Rectal smooth muscle tissue (tissue), 1 donor: ENCODE results near the gene PPP2R2D.

ENCODE experiments used
- H3K27ac ChIP-seq: one replicate; pipeline ENCODE4 v1.7.0; 2013; ENCODE audit warnings: low read depth, low read length, inconsistent platforms
- H3K27me3 ChIP-seq: one replicate; pipeline ENCODE4 v1.7.0; 2013; ENCODE audit warnings: low read length; ENCODE audit not compliant: control insufficient read depth, insufficient read depth
- H3K36me3 ChIP-seq: one replicate; pipeline ENCODE4 v1.7.0; 2013; ENCODE audit warnings: low read length; ENCODE audit not compliant: control insufficient read depth, insufficient read depth
- H3K4me1 ChIP-seq: one replicate; pipeline ENCODE4 v1.7.0; 2013; ENCODE audit warnings: low read length; ENCODE audit not compliant: control insufficient read depth, insufficient read depth
- H3K4me3 ChIP-seq: one replicate; pipeline ENCODE4 v1.7.0; 2013; ENCODE audit warnings: low read length
- H3K9ac ChIP-seq: one replicate; pipeline ENCODE4 v1.7.0; 2013; ENCODE audit warnings: low read length

The PPP2R2D gene

DNA sequence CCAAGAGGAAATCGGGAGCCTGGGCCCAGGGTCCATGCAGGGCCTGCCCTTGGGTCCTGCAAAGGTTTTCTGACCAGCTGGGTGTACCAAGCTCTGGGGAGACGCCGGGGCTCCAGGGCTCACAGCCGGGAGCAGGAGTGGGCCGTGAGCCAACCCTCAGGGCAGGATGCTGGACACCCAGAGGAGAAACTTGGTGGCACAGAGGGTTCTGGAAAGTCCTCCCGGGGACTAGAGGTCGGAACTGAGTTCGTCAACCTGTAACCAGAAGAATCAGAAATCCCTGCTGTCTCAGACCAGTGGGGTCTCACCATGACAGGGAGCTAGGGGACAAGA, 29.2 kb upstream of the PPP2R2D start:
- H3K36me3 ChIP-seq, result no peaks in the 10 kb centered on the region
- H3K4me1 ChIP-seq, result no peaks in the 10 kb centered on the region
- H3K27ac ChIP-seq, result no peak overlapping the region
- H3K9ac ChIP-seq, result no peak overlapping the region
- no peak overlapping the region for H3K4me3 ChIP-seq
- peaks cover 6% of the 10 kb centered on the region for H3K27me3 ChIP-seq

GRCh38 chr10:131872011-131872826, 28.6 kb upstream of the PPP2R2D start:
- Histone ChIP-seq H3K36me3 (no peaks in the 10 kb centered on the region), H3K4me3 (no peak overlapping the region), H3K27me3 (peaks cover 6% of the 10 kb centered on the region), H3K4me1 (no peaks in the 10 kb centered on the region), H3K27ac (no peak overlapping the region), H3K9ac (no peak overlapping the region)

GRCh38 chr10:131872827-131873375, 27.9 kb upstream of the PPP2R2D start:
- Histone ChIP-seq H3K4me3 (no peak overlapping the region), H3K27ac (no peak overlapping the region), H3K4me1 (no peaks in the 10 kb centered on the region), H3K36me3 (no peaks in the 10 kb centered on the region), H3K27me3 (peaks cover 6% of the 10 kb centered on the region), H3K9ac (no peak overlapping the region)

DNA sequence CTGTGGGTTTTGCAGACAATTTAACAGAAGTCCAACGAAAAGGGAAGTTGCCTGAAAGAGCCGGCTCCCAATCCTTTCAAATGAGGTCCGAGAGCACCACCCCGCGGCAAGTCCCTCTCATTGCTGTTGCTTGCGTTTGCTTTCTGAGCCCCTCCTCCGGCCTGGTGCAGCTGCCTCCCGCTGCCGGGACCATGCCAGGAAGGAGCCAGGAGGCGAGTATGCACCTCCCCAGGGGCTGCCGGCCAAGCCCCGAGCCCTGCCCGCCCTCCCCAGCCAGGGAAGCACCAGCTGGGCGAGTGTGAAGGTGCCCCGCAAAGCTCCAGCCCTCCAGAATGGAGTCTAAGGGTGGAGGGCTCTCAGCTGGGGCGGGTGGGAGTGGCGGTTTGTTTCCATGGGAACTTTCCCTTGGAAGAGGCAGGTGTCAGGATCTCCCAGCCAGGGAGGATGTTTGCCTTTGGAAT, 25.8 kb upstream of the PPP2R2D start:
- H3K36me3 ChIP-seq, result no peaks in the 10 kb centered on the region
- H3K9ac ChIP-seq, result no peak overlapping the region
- H3K4me3 ChIP-seq, result no peak overlapping the region
- peaks cover 6% of the 10 kb centered on the region for H3K27me3 ChIP-seq
- H3K27ac ChIP-seq, result no peak overlapping the region
- no peaks in the 10 kb centered on the region for H3K4me1 ChIP-seq

GRCh38 chr10:131875501-131875900, 25.3 kb upstream of the PPP2R2D start:
- no peak overlapping the region for H3K9ac ChIP-seq
- peaks cover 6% of the 10 kb centered on the region for H3K27me3 ChIP-seq
- H3K27ac ChIP-seq, result no peak overlapping the region
- H3K4me1 ChIP-seq, result no peaks in the 10 kb centered on the region
- no peaks in the 10 kb centered on the region for H3K36me3 ChIP-seq
- H3K4me3 ChIP-seq, result no peak overlapping the region

GRCh38 chr10:131876017-131876416, 24.8 kb upstream of the PPP2R2D start:
- no peak overlapping the region for H3K9ac ChIP-seq
- H3K27ac ChIP-seq, result no peak overlapping the region
- H3K4me3 ChIP-seq, result no peak overlapping the region
- no peaks in the 10 kb centered on the region for H3K4me1 ChIP-seq
- H3K36me3 ChIP-seq, result no peaks in the 10 kb centered on the region
- peaks cover 6% of the 10 kb centered on the region for H3K27me3 ChIP-seq

DNA sequence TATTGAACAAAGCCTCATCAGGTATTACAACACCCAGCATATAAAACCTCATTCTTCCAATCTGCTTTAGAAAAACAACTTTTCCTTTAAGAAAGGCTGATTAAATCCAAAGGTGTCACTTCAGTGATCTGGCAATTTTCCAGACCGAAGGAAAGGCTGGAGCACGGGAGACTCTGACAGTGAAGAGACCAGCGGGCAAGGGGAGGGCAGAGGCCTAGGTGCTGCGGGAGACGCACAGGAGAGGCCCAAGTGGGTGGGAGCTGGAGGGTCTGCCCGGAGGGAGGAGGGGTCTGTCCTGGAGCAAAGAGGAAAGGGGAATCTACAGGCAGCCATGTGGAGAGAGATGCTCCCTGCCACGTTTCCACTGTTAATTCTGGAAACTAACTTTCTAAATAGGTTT, 24.3 kb upstream of the PPP2R2D start:
- H3K27me3 ChIP-seq, result peaks cover 6% of the 10 kb centered on the region
- no peak overlapping the region for H3K4me3 ChIP-seq
- H3K4me1 ChIP-seq, result no peaks in the 10 kb centered on the region
- no peaks in the 10 kb centered on the region for H3K36me3 ChIP-seq
- no peak overlapping the region for H3K27ac ChIP-seq
- no peak overlapping the region for H3K9ac ChIP-seq

DNA sequence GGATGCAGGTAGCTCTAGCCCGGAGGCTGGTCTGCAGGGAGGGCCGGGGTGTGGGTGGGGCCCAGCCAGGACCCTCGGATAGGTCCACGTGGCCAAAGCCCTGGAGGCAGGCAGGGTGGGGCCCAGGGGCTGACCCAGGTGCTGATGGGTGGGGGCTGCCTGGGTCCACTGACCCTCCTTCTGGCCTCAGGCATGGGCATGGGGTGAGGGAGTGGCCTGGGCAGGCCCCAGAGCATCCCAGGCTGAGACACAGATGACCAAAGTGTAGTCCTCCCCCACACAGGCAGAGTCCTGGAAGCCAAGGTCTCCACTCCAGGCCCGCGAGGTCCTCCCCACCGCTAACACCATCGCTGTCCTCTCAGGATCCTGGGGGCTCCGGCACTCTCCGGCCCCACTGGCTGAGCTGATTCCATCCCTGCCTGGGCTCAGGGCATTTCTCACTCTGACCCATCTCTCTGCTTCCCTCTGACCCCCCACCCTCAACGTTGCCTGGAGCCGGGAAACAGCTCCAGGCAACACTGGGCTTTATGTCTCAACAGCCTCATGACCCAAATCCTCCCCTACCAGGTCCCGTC, 20.7 kb upstream of the PPP2R2D start:
- no peaks in the 10 kb centered on the region for H3K27me3 ChIP-seq
- no peaks in the 10 kb centered on the region for H3K36me3 ChIP-seq
- no peak overlapping the region for H3K27ac ChIP-seq
- H3K4me1 ChIP-seq, result no peaks in the 10 kb centered on the region
- no peak overlapping the region for H3K9ac ChIP-seq
- H3K4me3 ChIP-seq, result no peak overlapping the region

- Histone ChIP-seq H3K27me3 (no peaks in the 10 kb centered on the region), H3K27ac (no peak overlapping the region), H3K36me3 (no peaks in the 10 kb centered on the region)
These were observed 19.5 kb upstream of the PPP2R2D start for GRCh38 chr10:131881104-131881880.

GRCh38 chr10:131882151-131882550, 18.7 kb upstream of the PPP2R2D start:
- Histone ChIP-seq H3K27ac (no peak overlapping the region), H3K36me3 (no peaks in the 10 kb centered on the region), H3K4me3 (no peak overlapping the region), H3K27me3 (no peaks in the 10 kb centered on the region), H3K9ac (no peak overlapping the region), H3K4me1 (no peaks in the 10 kb centered on the region)

More at GRCh38 chr10:131881104-131881880, 19.5 kb upstream of the PPP2R2D start:
- Histone ChIP-seq H3K9ac (no peak overlapping the region), H3K4me3 (no peak overlapping the region), H3K4me1 (no peaks in the 10 kb centered on the region)

GRCh38 chr10:131882590-131883451, 18.0 kb upstream of the PPP2R2D start:
- Histone ChIP-seq H3K4me1 (no peaks in the 10 kb centered on the region), H3K36me3 (no peaks in the 10 kb centered on the region), H3K9ac (no peak overlapping the region), H3K27me3 (no peaks in the 10 kb centered on the region), H3K27ac (no peak overlapping the region), H3K4me3 (no peak overlapping the region)
